ENCODE measurements around the gene SP110. TPM values are rescaled to one million over a fixed set of nuclear protein-coding genes. Genes with fewer than 3 reads are reported as not detected.

The SP110 gene
- total and polyA plus RNA-seq, 2 experiments from 2014 or later: 2.3 to 8.2 TPM

GRCh38 chr2:230172852-230173251 lies 46.9 kb downstream of the SP110 start (continued):
- TF ChIP-seq ETS1 (IDR thresholded peaks at IDR 0.05): no peak
- TF ChIP-seq ZNF114 (CRISPR knock-in tag; IDR thresholded peaks at IDR 0.05): no peak
- no peak for TF ChIP-seq CTCF (conservative IDR thresholded peaks at IDR 0.05; ENCODE audit: low read depth in 2 of 2)
- no peak for TF ChIP-seq REST (IDR thresholded peaks at IDR 0.05; ENCODE audit: unreplicated experiment)
- no peak for TF ChIP-seq STAT1 (IDR thresholded peaks at IDR 0.05; ENCODE audit: unreplicated experiment)

- H3K4me2 ChIP-seq: no peak overlapping the region
- H3K9me2 ChIP-seq (ENCODE audit: insufficient read depth): no peaks in the 10 kb centered on the region
- ATAC-seq (no peak), DNase-seq (ENCODE audit: low spot score) (no peak)
- H3K79me2 ChIP-seq (replicated peaks; ENCODE audit: insufficient read depth): no peaks in the 10 kb centered on the region
- Mint-ChIP-seq H3K9me3 (no peaks in the 10 kb centered on the region), H3K4me3 (no peak overlapping the region), H3K27ac (no peak overlapping the region), H3K36me3 (ENCODE audit: low read depth) (no peaks in the 10 kb centered on the region), H3K4me1 (peaks cover 5% of the 10 kb centered on the region; the same call in 2 of the 3 replicates), H3K27me3 (ENCODE audit: insufficient read depth, low read depth, poor library complexity) (peaks cover 6% of the 10 kb centered on the region)
- H3K4me3 ChIP-seq: no peak overlapping the region
- H4K20me1 ChIP-seq (replicated peaks; ENCODE audit: insufficient read depth): no peaks in the 10 kb centered on the region
- H3K27ac ChIP-seq (ENCODE audit: low read depth): no peak overlapping the region
- H3K27me3 ChIP-seq (ENCODE audit: insufficient read depth): no peaks in the 10 kb centered on the region
- no peaks in the 10 kb centered on the region for H3K4me1 ChIP-seq (ENCODE audit: insufficient read depth)
- no peaks in the 10 kb centered on the region for H3F3A ChIP-seq (replicated peaks; ENCODE audit: low read depth)
- H3K36me3 ChIP-seq (ENCODE audit: insufficient read depth): no peaks in the 10 kb centered on the region
- H2AFZ ChIP-seq: no peak overlapping the region
- TF ChIP-seq STAT1 (IDR thresholded peaks at IDR 0.05; ENCODE audit: unreplicated experiment) (no peak), ETS1 (IDR thresholded peaks at IDR 0.05) (no peak), EZH2 (IDR thresholded peaks at IDR 0.05; ENCODE audit: low read depth, unreplicated experiment) (no peak), CREB1 (CRISPR knock-in tag; IDR thresholded peaks at IDR 0.05; ENCODE audit: low read depth) (no peak), CTCF (conservative IDR thresholded peaks at IDR 0.05; ENCODE audit: low read depth in 2 of 2) (no peak), EZH2phosphoT487 (IDR thresholded peaks at IDR 0.05; ENCODE audit: unreplicated experiment) (no peak), REST (IDR thresholded peaks at IDR 0.05; ENCODE audit: unreplicated experiment) (no peak), JUNB (IDR thresholded peaks at IDR 0.05; ENCODE audit: unreplicated experiment) (no peak)
Observed at GRCh38 chr2:230172156-230172555, 47.6 kb downstream of the SP110 start.

Measured in GM23338 (cell line).